GM12878 (cell line): ENCODE measurements around the gene ERBB3. TPM values are rescaled to one million over a fixed set of nuclear protein-coding genes. Genes with fewer than 3 reads are reported as not detected.
A peak's percentile ranks its signal among the peaks of the same experiment; 100 is the strongest.

ENCODE experiments used
- ATAC-seq: fragments of 200-7000 bp; cut with Tn5 transposase; 3 replicates; pipeline ENCODE4 v1.9.1; 2020; ENCODE audit warnings: mild to moderate bottlenecking, moderate library complexity
- BruUV-seq: library from RNA; stranded (reverse); fragments of 400-500 nt; replicated peaks from 2 replicates; lab custom pipeline; 2021; lab: Mats Ljungman, UMichigan
- CTCF ChIA-PET: fragments of 300-600 bp; sonication (Branson Sonifier 250); formaldehyde crosslinking; extraction: SDS; loops from one replicate; lab custom pipeline; 2021; ENCODE audit warnings: inconsistent platforms; lab: Yijun Ruan, JAX
- POLR2A ChIA-PET: fragments of 350-600 bp; formaldehyde crosslinking; extraction: SDS; loops from one replicate; lab custom pipeline; 2021; ENCODE audit warnings: inconsistent platforms; lab: Charles Lee
- RAD21 ChIA-PET: fragments of 300-600 bp; sonication (Branson Sonifier 250); formaldehyde crosslinking; loops from one replicate; lab custom pipeline; 2023; ENCODE audit warnings: antibody characterized with exemption; ENCODE audit not compliant: unreplicated experiment; lab: Charles Lee
- SMC1A ChIA-PET: fragments of 300-600 bp; sonication (Branson Sonifier 250); formaldehyde crosslinking; loops from one replicate; lab custom pipeline; 2023; ENCODE audit not compliant: unreplicated experiment, uncharacterized antibody; lab: Charles Lee
- DNase-seq: peaks from one replicate; pipeline ENCODE4 v3.0.0-alpha.2; 2011; ENCODE audit warnings: low read depth, low spot score
- FAIRE-seq: peaks from 3 replicates; lab custom pipeline; 2011; peaks lifted over from hg19 to GRCh38; lab: Jason Lieb, UNC
- H2AFZ ChIP-seq: 2 replicates; pipeline ENCODE4 v1.6.0; 2011; ENCODE audit warnings: low read depth, low read length, control low read depth; ENCODE audit not compliant: control insufficient read depth
- H3K27ac ChIP-seq: 2 replicates; pipeline ENCODE4 v1.5.1; 2011; ENCODE audit warnings: control low read depth; ENCODE audit not compliant: control insufficient read depth, insufficient read depth
- H3K27me3 ChIP-seq, 2 experiments: replicated peaks in 1 of 2; 2 replicates each; pipeline versions ENCODE4 v1.6.0 to v1.6.1; 2011; ENCODE audit warnings: low read length in 1 of 2; ENCODE audit not compliant: control insufficient read depth in 2 of 2, insufficient read depth in 2 of 2
- H3K36me3 ChIP-seq, 2 experiments: 2 replicates each; pipeline ENCODE4 v1.5.1; 2011; ENCODE audit warnings: low read length in 1 of 2; ENCODE audit not compliant: control insufficient read depth in 2 of 2, insufficient read depth in 2 of 2
- H3K4me1 ChIP-seq: 2 replicates; pipeline ENCODE4 v1.6.1; 2011; ENCODE audit warnings: mild to moderate bottlenecking, low read length, moderate library complexity, mixed read lengths; ENCODE audit not compliant: control insufficient read depth, insufficient read depth
- H3K4me2 ChIP-seq: 2 replicates; pipeline ENCODE4 v1.6.0; 2011; ENCODE audit warnings: control low read depth; ENCODE audit not compliant: control insufficient read depth, insufficient read depth
- H3K4me3 ChIP-seq: fragments of 200-600 bp; sonication (generic); 2 replicates; pipeline ENCODE4 v1.5.1; 2016
- H3K79me2 ChIP-seq: 2 replicates; pipeline ENCODE4 v1.6.0; 2011; ENCODE audit warnings: low read length; ENCODE audit not compliant: control insufficient read depth, insufficient read depth
- H3K9ac ChIP-seq: 2 replicates; pipeline ENCODE4 v1.8.0; 2011; ENCODE audit warnings: low read length, control low read depth, mixed read lengths; ENCODE audit not compliant: control insufficient read depth, insufficient read depth
- H3K9me3 ChIP-seq: replicated peaks from 3 replicates; pipeline ENCODE4 v1.5.1; 2011; ENCODE audit warnings: mild to moderate bottlenecking, low read length; ENCODE audit not compliant: control insufficient read depth, insufficient read depth
- H4K20me1 ChIP-seq: 2 replicates; pipeline ENCODE4 v1.6.0; 2011; ENCODE audit not compliant: control insufficient read depth, insufficient read depth
- CBFB ChIP-seq: IDR thresholded peaks from 2 replicates; pipeline ENCODE4 v1.6.1; 2016; ENCODE audit warnings: antibody characterized with exemption, low read depth
- JUNB ChIP-seq: IDR thresholded peaks from 2 replicates; pipeline ENCODE4 v1.6.1; 2016; ENCODE audit warnings: antibody characterized with exemption, mild to moderate bottlenecking
- MYB ChIP-seq: fragments of 150-350 bp; IDR thresholded peaks from 2 replicates; pipeline ENCODE4 v1.6.1; 2014; ENCODE audit warnings: mild to moderate bottlenecking, low read depth, low read length, borderline replicate concordance
- NBN ChIP-seq: fragments of 450-650 bp; IDR thresholded peaks from 2 replicates; pipeline ENCODE4 v1.6.1; 2016
- NFXL1 ChIP-seq: fragments of 450-650 bp; IDR thresholded peaks from 2 replicates; pipeline ENCODE4 v1.6.1; 2017; ENCODE audit warnings: antibody characterized with exemption, mild to moderate bottlenecking, borderline replicate concordance
- NR2F1 ChIP-seq: fragments of 450-650 bp; conservative IDR thresholded peaks from 2 replicates; pipeline ENCODE4 v1.6.1; 2017; ENCODE audit warnings: mild to moderate bottlenecking
- POLR2AphosphoS2 ChIP-seq: IDR thresholded peaks from 2 replicates; pipeline ENCODE4 v1.6.1; 2011; ENCODE audit warnings: low read depth, mild to moderate bottlenecking, low read length, improper control_type of control experiment, moderate library complexity
- SIN3A ChIP-seq: IDR thresholded peaks from 2 replicates; pipeline ENCODE4 v1.6.1; 2012; ENCODE audit warnings: low read depth, low read length, improper control_type of control experiment
- SMAD1 ChIP-seq: fragments of 450-650 bp; IDR thresholded peaks from 2 replicates; pipeline ENCODE4 v1.6.1; 2018; ENCODE audit warnings: mild to moderate bottlenecking, low read depth; ENCODE audit not compliant: partially characterized antibody
- SPI1 ChIP-seq: IDR thresholded peaks from 2 replicates; pipeline ENCODE4 v1.6.1; 2011; ENCODE audit warnings: low read depth, mild to moderate bottlenecking, low read length, moderate library complexity, borderline replicate concordance; ENCODE audit not compliant: insufficient read depth
- TAF1 ChIP-seq: IDR thresholded peaks from 2 replicates; pipeline ENCODE4 v1.6.1; 2011; ENCODE audit warnings: mild to moderate bottlenecking, low read depth, low read length, borderline replicate concordance
- TCF12 ChIP-seq: IDR thresholded peaks from 2 replicates; pipeline ENCODE4 v1.6.1; 2011; ENCODE audit warnings: low read depth, mild to moderate bottlenecking, low read length
- ZNF207 ChIP-seq: fragments of 450-650 bp; IDR thresholded peaks from 2 replicates; pipeline ENCODE4 v1.6.1; 2014; ENCODE audit warnings: antibody characterized with exemption, mild to moderate bottlenecking, borderline replicate concordance
- ZNF384 ChIP-seq: IDR thresholded peaks from 2 replicates; pipeline ENCODE4 v1.6.1; 2012; ENCODE audit warnings: low read depth, mild to moderate bottlenecking, low read length, improper control_type of control experiment, borderline replicate concordance
- ZSCAN29 ChIP-seq: fragments of 450-650 bp; IDR thresholded peaks from 2 replicates; pipeline ENCODE4 v1.6.1; 2017; ENCODE audit warnings: mild to moderate bottlenecking, moderate library complexity
- WGBS: methylation state at CpG from one replicate; pipeline ENCODE4 v1.1.6; 2016; ENCODE audit warnings: low lambda C conversion rate; ENCODE audit not compliant: insufficient replicate concordance, insufficient coverage; ENCODE audit errors: missing lambda C conversion rate; 5-methylcytosine and 5-hydroxymethylcytosine counted together
- in situ Hi-C: fragments of 300-500 bp; cut with MboI; formaldehyde crosslinking; loops from 9 replicates; pipeline ENCODE4 v1.14.3; 2018; ENCODE audit warnings: mixed read lengths
- intact Hi-C: fragments of 100-400 bp; cut with micrococcal nuclease; formaldehyde crosslinking; loops from one replicate; pipeline ENCODE4 v1.14.2; 2022; ENCODE audit not compliant: unreplicated experiment
- polyA plus RNA-seq, 11 experiments: library from polyadenylated mRNA; depleted of rRNA in 4 of 11; unstranded in 6 of 11; stranded (reverse) in 5 of 11; fragments of >200 nt; fragmentation: Nextera tagmentation in 4 of 11; fragmentation: Illumina TruSeq in 1 of 11; extraction: Ambion mirVana in 4 of 11; extraction: Trizol in 1 of 11; gene quantifications; 1 replicate in 1 of 11; 2 replicates in 10 of 11; pipeline versions ENCODE4 v1.2.1 to v1.2.3, GENCODE V29; 2011 to 2016; ENCODE audit warnings: inconsistent platforms in 2 of 11, missing spikeins in 2 of 11, low read depth in 1 of 11
- total RNA-seq, 4 experiments: library from RNA; depleted of rRNA in 3 of 4; stranded (reverse); fragments of >200 nt in 3 of 4; fragmentation: Illumina TruSeq in 1 of 4; extraction: Trizol in 1 of 4; gene quantifications; 2 replicates each; pipeline versions ENCODE4 v1.2.1 to v1.2.3, GENCODE V29; 2013 to 2021
- TF ChIP-seq, protein P1 (sequence below): fragments of 450-650 bp; formaldehyde crosslinking; IDR thresholded peaks from 2 replicates; pipeline ENCODE4 v1.5.0; 2022; ENCODE audit warnings: mild to moderate bottlenecking, missing genetic modification characterization
- TF ChIP-seq, protein P2 (sequence below): fragments of 450-650 bp; formaldehyde crosslinking; IDR thresholded peaks from 2 replicates; pipeline ENCODE4 v1.4.0; 2022; ENCODE audit warnings: mild to moderate bottlenecking, moderate library complexity

ERBB3 gene
- total and polyA plus RNA-seq, 10 of the 15 experiments (the other 5 are each of a cell fraction or from before 2014, with no cell fraction given): 0.03 to 0.72 (median 0.04) TPM; not detected in 5

DNA sequence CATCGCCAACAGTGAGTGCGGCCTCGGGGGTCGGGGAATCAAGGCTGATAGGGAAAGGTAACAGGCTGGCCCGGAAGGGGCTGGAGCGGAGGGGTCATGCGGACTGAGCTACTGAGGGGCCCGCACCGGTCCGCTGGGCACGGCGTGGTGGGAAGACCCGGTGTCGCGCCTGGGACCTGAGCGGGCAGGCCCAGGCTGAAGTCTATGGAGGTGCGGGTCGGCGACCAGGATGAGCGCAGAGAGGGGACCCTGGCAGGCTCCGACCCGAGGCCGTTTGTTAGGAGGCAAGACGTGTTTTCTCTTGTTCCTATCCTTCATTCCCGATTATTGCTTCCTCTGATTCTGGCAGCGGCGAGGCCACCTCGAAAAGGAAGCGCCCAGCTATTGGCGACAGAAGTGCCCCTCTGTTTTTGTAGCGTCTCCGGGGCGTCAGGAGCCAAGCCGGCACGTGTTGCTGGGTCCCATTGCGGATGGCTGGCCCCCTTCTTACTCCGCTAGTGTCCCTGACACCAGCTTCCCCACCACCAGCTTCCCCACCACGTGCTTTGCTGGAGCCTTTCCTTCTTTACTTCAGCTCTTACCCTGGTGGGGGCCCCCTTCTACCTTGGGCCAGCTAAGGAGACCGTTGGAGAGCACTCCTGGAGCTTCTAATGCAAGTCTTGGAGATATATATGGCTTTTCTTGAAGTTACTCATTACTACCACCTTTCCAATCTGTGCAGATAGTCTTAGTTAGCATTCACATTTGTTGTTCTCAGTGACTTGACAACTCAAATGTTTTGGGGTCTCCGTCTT is 25.0 kb downstream of the ERBB3 start:
- Histone ChIP-seq H3K27me3 (no peaks in the 10 kb centered on the region; a peak in 1 of 4 replicates), H3K4me2 (peak overlapping the region; percentile 91), H3K36me3 (peaks cover 7 to 27% of the 10 kb centered on the region in 2 experiments), H3K4me3 (peak overlapping the region; percentile 97), H3K4me1 (peaks cover 3% of the 10 kb centered on the region; the same call in 1 of the 2 replicates), H4K20me1 (no peaks in the 10 kb centered on the region), H3K9me3 (no peaks in the 10 kb centered on the region), H2AFZ (peak overlapping the region; percentile 95), H3K79me2 (peaks cover 36% of the 10 kb centered on the region), H3K9ac (peak overlapping the region; percentile 95), H3K27ac (peak overlapping the region; percentile 86)
- in situ Hi-C loops (loop anchor here (5.0 kb wide), 1 partner anchor 58 kb away; no protein-coding TSS in a partner anchor), intact Hi-C loops (loop anchor here (1.0 to 5.0 kb wide), 4 partner anchors 11 to 366 kb away; partner anchors contain the start of genes DNAJC14 and RPL41)
- ATAC-seq (peak; percentile 44), FAIRE-seq (no peak), DNase-seq (no peak)
- ChIA-PET POLR2A (interaction anchor here (0.6 to 6.3 kb wide), 17 partner anchors 13 to 378 kb away, joined by 3 to 95 read pairs (median 4); partner anchors contain the start of genes CD63, MYL6, RPL41 and SMARCC2), RAD21 (interaction anchor here (0.6 to 3.5 kb wide), 11 partner anchors 11 to 367 kb away, joined by 3 to 30 read pairs (median 4); partner anchors contain the start of genes RNF41, RPL41, SUOX and ZC3H10), SMC1A (interaction anchor here (1.0 to 2.8 kb wide), 12 partner anchors 11 to 367 kb away, joined by 3 to 26 read pairs (median 4); partner anchors contain the start of genes DNAJC14, ESYT1, RPL41 and SMARCC2), CTCF (interaction anchor here (0.7 to 4.0 kb wide), 21 partner anchors 10 to 388 kb away, joined by 3 to 25 read pairs (median 6); partner anchors contain the start of genes BLOC1S1, ESYT1, ORMDL2 and PYM1)
- 2% methylated on average over 40 of the region's 40 CpGs for WGBS
- BruUV-seq: no TSS peak
- TF ChIP-seq CBFB (no peak), SPI1 (no peak), JUNB (no peak), NFXL1 (no peak), SMAD1 (no peak), TAF1 (no peak), NBN (no peak), POLR2AphosphoS2 (no peak), ZNF384 (no peak), NR2F1 (no peak), ZNF207 (no peak), ZSCAN29 (no peak), MYB (no peak), TCF12 (no peak), SIN3A (0 out of 2 replicates have a peak, but pooled peaks have one; percentile 41)
- TF ChIP-seq, protein P1, sequence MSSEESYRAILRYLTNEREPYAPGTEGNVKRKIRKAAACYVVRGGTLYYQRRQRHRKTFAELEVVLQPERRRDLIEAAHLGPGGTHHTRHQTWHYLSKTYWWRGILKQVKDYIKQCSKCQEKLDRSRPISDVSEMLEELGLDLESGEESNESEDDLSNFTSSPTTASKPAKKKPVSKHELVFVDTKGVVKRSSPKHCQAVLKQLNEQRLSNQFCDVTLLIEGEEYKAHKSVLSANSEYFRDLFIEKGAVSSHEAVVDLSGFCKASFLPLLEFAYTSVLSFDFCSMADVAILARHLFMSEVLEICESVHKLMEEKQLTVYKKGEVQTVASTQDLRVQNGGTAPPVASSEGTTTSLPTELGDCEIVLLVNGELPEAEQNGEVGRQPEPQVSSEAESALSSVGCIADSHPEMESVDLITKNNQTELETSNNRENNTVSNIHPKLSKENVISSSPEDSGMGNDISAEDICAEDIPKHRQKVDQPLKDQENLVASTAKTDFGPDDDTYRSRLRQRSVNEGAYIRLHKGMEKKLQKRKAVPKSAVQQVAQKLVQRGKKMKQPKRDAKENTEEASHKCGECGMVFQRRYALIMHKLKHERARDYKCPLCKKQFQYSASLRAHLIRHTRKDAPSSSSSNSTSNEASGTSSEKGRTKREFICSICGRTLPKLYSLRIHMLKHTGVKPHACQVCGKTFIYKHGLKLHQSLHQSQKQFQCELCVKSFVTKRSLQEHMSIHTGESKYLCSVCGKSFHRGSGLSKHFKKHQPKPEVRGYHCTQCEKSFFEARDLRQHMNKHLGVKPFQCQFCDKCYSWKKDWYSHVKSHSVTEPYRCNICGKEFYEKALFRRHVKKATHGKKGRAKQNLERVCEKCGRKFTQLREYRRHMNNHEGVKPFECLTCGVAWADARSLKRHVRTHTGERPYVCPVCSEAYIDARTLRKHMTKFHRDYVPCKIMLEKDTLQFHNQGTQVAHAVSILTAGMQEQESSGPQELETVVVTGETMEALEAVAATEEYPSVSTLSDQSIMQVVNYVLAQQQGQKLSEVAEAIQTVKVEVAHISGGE (CRISPR knock-in tag): no peak
- TF ChIP-seq, protein P2, sequence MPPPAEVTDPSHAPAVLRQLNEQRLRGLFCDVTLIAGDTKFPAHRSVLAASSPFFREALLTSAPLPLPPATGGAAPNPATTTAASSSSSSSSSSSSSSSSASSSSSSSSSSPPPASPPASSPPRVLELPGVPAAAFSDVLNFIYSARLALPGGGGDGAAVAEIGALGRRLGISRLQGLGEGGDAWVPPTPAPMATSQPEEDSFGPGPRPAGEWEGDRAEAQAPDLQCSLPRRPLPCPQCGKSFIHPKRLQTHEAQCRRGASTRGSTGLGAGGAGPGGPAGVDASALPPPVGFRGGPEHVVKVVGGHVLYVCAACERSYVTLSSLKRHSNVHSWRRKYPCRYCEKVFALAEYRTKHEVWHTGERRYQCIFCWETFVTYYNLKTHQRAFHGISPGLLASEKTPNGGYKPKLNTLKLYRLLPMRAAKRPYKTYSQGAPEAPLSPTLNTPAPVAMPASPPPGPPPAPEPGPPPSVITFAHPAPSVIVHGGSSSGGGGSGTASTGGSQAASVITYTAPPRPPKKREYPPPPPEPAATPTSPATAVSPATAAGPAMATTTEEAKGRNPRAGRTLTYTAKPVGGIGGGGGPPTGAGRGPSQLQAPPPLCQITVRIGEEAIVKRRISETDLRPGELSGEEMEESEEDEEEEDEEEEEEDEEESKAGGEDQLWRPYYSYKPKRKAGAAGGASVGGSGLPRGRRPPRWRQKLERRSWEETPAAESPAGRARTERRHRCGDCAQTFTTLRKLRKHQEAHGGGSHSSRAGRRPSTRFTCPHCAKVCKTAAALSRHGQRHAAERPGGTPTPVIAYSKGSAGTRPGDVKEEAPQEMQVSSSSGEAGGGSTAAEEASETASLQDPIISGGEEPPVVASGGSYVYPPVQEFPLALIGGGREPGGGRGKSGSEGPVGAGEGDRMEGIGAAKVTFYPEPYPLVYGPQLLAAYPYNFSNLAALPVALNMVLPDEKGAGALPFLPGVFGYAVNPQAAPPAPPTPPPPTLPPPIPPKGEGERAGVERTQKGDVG: no peak
